Neutrophil (primary cell): ENCODE data around the gene MRTFB.

Source experiments
- H3K27ac ChIP-seq: fragments of 200-600 bp; sonication (generic); 2 replicates; pipeline ENCODE4 v1.5.1; 2016; ENCODE audit warnings: mild to moderate bottlenecking, moderate library complexity
- H3K27me3 ChIP-seq: fragments of 200-600 bp; sonication (generic); 2 replicates; pipeline ENCODE4 v1.6.0; 2016; ENCODE audit warnings: mild to moderate bottlenecking
- H3K36me3 ChIP-seq: fragments of 200-600 bp; sonication (generic); 2 replicates; pipeline ENCODE4 v1.5.1; 2017
- H3K4me1 ChIP-seq, 2 experiments: fragments of 200-600 bp in 1 of 2; sonication (generic) in 1 of 2; 1 replicate in 1 of 2; 2 replicates in 1 of 2; pipeline versions ENCODE4 v1.5.1 to v1.6.1; 2013 to 2016; ENCODE audit warnings: low read depth in 1 of 2, low read length in 1 of 2, mild to moderate bottlenecking in 1 of 2, moderate library complexity in 1 of 2; ENCODE audit not compliant: control insufficient read depth in 1 of 2, insufficient read depth in 1 of 2
- H3K4me3 ChIP-seq, 2 experiments: fragments of 200-600 bp in 1 of 2; sonication (generic) in 1 of 2; 1 replicate in 1 of 2; 2 replicates in 1 of 2; pipeline ENCODE4 v1.5.1; 2013 to 2016; ENCODE audit warnings: low read depth in 1 of 2, low read length in 1 of 2, mild to moderate bottlenecking in 1 of 2, moderate library complexity in 1 of 2
- H3K9me3 ChIP-seq: fragments of 200-600 bp; sonication (generic); 2 replicates; pipeline ENCODE4 v1.5.1; 2016
- TF ChIP-seq, protein P1 (sequence below): fragments of 200-600 bp; sonication (generic); IDR thresholded peaks from 2 replicates; pipeline ENCODE4 v1.5.1; 2016; ENCODE audit warnings: antibody characterized with exemption

MRTFB gene

DNA sequence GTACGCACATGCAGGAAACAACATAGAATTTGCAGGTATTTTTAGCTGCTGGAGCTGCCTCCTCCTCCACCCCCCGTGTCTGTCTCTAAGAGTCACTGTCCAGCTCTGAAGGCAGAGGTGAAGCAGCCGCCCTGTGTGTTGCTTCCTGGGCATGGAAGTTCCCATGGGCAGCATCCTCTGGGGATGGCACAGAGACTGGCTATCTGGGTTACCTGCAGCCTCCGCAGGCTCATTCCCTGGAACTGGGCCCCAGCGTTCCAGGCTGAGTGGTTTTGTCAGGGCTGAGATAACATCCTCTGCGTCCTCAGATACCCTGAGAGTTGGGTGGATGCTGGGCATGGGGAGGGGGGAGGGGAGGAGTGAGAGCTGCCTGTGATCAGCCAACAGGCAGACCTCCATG lies 41.5 kb upstream of the MRTFB start:
- H3K4me3 ChIP-seq = no peak overlapping the region
- no peaks in the 10 kb centered on the region for H3K36me3 ChIP-seq
- TF ChIP-seq, protein P1, sequence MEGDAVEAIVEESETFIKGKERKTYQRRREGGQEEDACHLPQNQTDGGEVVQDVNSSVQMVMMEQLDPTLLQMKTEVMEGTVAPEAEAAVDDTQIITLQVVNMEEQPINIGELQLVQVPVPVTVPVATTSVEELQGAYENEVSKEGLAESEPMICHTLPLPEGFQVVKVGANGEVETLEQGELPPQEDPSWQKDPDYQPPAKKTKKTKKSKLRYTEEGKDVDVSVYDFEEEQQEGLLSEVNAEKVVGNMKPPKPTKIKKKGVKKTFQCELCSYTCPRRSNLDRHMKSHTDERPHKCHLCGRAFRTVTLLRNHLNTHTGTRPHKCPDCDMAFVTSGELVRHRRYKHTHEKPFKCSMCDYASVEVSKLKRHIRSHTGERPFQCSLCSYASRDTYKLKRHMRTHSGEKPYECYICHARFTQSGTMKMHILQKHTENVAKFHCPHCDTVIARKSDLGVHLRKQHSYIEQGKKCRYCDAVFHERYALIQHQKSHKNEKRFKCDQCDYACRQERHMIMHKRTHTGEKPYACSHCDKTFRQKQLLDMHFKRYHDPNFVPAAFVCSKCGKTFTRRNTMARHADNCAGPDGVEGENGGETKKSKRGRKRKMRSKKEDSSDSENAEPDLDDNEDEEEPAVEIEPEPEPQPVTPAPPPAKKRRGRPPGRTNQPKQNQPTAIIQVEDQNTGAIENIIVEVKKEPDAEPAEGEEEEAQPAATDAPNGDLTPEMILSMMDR = no peak
- H3K27me3 ChIP-seq = no peaks in the 10 kb centered on the region
- no peak overlapping the region for H3K27ac ChIP-seq
- H3K9me3 ChIP-seq = no peaks in the 10 kb centered on the region
- H3K4me1 ChIP-seq = no peaks in the 10 kb centered on the region

DNA sequence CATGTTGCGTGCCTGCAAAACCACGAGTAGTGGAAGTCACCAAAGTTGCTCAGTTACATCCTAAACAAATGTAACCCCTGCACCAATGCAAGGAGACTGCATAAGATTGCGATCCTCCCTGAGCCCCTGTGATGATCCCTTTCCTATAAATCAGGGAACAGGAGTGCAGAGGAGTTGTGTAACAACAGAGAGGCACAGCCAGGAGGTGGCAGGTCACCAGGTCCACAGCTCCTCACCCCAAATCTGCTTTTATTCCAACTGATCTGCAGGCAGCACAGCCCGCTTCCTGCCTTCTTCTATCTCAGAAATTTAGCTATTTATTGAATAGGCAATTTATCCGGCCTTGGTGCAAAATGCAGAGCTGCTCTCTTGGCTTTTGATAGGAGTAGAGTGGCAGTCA lies 36.0 kb upstream of the MRTFB start:
- H3K27me3 ChIP-seq = no peaks in the 10 kb centered on the region
- TF ChIP-seq, protein P1 = no peak
- no peak overlapping the region for H3K27ac ChIP-seq
- no peak overlapping the region for H3K4me3 ChIP-seq
- no peaks in the 10 kb centered on the region for H3K4me1 ChIP-seq
- H3K9me3 ChIP-seq = no peaks in the 10 kb centered on the region
- no peaks in the 10 kb centered on the region for H3K36me3 ChIP-seq

- no peaks in the 10 kb centered on the region for H3K36me3 ChIP-seq
- H3K4me1 ChIP-seq = no peaks in the 10 kb centered on the region
- no peak overlapping the region for H3K27ac ChIP-seq
- H3K27me3 ChIP-seq = no peaks in the 10 kb centered on the region
- no peaks in the 10 kb centered on the region for H3K9me3 ChIP-seq
- TF ChIP-seq, protein P1 = no peak
- H3K4me3 ChIP-seq = no peak overlapping the region
Observed at GRCh38 chr16:14036889-14037288, 34.2 kb upstream of the MRTFB start.

- no peak overlapping the region for H3K4me3 ChIP-seq
- H3K27ac ChIP-seq = no peak overlapping the region
- TF ChIP-seq, protein P1 = no peak
- H3K4me1 ChIP-seq = no peaks in the 10 kb centered on the region
- H3K27me3 ChIP-seq = no peaks in the 10 kb centered on the region
- no peaks in the 10 kb centered on the region for H3K9me3 ChIP-seq
- no peaks in the 10 kb centered on the region for H3K36me3 ChIP-seq
Observed at GRCh38 chr16:14037960-14038359, 33.2 kb upstream of the MRTFB start.

GRCh38 chr16:14041164-14041563 lies 30.0 kb upstream of the MRTFB start:
- TF ChIP-seq, protein P1 = no peak
- Histone ChIP-seq H3K4me1 (no peaks in the 10 kb centered on the region), H3K4me3 (no peak overlapping the region), H3K9me3 (no peaks in the 10 kb centered on the region), H3K27ac (no peak overlapping the region), H3K36me3 (no peaks in the 10 kb centered on the region), H3K27me3 (no peaks in the 10 kb centered on the region)

- TF ChIP-seq, protein P1 = no peak
- Histone ChIP-seq H3K4me3 (no peak overlapping the region), H3K4me1 (no peaks in the 10 kb centered on the region), H3K36me3 (no peaks in the 10 kb centered on the region), H3K27me3 (no peaks in the 10 kb centered on the region), H3K27ac (no peak overlapping the region), H3K9me3 (no peaks in the 10 kb centered on the region)
Observed at GRCh38 chr16:14042706-14043105, 28.4 kb upstream of the MRTFB start.
